GM19397 (cell line): ENCODE measurements around the gene TNKS1BP1.
"Not testable (repeated sequence)": the region's sequence is repeated elsewhere in the genome, so short reads cannot be mapped to it uniquely, and the experiment has no call there.

ENCODE experiments used
- ATAC-seq: cut with Tn5 transposase; IDR thresholded peaks from one replicate; pipeline ENCODE4 v1.9.1; 2021; ENCODE audit warnings: mild to moderate bottlenecking, moderate library complexity; ENCODE audit not compliant: unreplicated experiment

Gene TNKS1BP1

DNA sequence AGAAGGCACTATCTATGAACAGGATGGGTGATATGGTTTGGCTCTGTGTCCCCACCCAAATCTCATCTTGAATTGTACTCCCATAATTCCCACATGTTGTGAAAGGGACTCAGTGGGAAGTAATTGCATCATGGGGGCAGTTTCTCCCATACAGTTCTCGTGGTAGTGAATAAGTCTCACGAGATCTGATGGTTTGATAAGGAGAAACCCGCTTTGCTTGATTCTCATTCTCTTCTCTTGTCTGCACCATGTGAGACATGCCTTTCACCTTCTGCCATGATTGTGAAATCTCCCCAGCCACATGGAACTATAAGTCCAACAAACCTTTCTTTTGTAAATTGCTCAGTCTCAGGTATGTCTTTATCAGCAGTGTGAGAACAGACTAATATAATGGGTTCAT is 28.5 kb downstream of the TNKS1BP1 start:
- ATAC-seq, result not testable (repeated sequence)

DNA sequence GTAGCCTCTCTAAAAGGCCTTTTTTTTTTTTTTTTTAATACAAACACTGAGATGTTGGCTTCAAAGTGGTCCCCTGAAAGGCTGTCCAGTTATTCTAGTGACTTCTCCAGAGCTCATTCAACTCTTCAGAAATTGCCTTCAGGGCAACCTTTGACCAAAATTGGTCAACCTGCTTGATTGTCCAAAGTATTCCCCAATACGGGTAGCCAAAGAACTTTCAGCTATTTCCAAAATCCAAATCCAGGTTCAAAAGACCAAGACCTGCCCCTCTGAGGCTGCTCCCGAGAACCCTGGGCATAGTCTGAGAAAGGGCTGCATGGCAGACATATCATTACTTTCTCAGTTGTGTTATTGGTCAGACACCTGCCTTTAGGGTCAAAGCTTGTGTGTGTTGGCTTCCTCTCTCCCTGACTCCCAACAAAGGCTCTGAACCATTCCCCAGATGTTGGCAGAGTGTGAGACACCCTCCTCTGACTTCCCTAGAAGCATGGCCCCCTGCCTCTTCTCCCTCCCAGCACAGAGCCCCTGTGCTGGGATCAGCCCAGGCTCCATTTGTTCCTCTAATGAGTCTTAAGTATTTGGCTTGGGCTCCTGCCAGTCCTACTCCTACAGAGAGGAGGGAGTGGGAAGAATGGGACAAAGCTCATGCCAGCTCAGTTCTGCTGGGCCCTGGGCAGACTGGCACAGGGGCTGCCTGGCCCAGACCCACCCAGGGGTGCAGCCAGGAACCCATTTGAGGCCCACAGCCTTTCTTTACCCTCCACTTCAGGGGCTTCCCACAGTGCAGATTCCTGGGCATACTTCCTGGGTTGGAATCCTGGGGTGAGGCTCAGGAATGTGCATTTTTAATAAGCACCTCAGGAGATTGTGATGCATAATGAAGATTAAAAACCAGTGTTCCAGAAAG is 30.3 kb downstream of the TNKS1BP1 start:
- ATAC-seq, result no peak

DNA sequence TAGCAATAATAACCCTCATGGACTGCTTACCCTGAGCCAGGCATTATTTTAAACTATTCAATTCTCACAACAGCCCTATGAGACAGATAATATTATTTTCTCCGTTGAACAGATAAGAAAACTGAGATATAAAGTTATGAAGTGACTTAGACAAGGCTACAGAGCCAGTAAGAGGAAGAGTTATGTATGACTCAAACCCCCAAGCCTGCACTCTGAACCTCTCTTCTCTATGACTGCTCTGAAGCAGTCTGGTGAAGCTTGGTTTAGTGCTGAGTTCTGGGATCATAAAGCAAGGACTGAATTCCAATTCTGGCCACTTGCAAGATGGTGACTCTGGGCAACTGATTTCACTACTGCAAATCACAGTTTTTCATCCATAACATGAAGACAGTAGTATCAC is 34.5 kb downstream of the TNKS1BP1 start:
- no peak for ATAC-seq

DNA sequence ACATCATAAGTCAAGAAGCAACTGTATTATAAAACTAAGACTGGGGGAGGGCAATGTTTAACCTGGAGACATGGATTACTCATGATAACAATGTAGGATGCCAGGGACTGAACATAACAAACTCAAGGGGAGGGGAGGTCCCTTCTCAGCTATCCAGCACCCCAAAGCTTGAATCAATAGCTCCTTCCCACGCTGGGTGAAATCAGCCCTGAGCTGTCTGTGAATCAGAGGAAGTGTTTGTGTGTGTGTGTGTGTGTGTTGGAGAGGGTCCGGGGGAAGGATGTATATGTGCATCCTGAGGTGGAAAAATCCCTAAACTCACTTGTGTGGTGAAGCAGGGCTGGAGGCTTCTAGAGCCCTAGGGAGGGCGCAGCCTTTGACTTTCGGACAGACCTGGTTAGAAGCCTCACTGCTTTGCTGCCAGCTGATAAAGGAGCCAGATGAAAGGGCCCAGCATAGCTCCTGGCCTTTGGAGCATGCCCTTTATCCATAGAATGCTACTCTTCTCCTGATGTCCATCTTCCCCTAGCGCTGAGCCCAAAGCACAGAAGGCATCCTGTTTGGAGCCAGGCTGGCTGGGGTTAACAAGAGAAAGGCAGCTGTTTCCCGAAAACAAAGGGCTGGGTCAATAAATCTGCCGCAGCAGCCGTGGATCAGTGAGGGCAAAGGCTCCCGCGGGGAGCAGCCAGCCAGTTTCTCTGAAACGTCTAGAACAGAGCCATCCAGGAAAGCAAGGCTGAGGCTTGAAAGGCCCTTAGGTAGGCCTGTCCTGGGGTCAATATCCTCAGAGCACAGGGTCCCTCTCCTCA is 35.8 kb downstream of the TNKS1BP1 start:
- no peak for ATAC-seq

DNA sequence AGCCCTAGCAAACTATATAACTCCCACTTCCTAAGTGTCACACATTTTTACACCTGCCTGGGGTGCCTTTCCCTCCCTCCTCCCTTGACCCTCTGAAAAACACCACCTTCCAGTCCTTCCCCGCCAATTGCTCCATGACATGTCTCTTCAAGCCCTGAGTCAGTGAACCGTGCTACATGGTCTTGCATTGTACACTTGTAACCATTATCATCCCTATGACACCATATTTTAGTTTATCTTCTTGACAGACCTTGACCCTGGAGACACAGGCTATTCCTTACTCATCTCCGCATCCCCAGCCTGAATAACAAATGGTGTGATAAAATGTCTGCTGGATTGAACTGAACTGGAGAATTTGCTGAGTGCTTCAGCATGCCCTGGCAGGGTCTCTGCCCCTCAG is 36.9 kb downstream of the TNKS1BP1 start:
- no peak for ATAC-seq

DNA sequence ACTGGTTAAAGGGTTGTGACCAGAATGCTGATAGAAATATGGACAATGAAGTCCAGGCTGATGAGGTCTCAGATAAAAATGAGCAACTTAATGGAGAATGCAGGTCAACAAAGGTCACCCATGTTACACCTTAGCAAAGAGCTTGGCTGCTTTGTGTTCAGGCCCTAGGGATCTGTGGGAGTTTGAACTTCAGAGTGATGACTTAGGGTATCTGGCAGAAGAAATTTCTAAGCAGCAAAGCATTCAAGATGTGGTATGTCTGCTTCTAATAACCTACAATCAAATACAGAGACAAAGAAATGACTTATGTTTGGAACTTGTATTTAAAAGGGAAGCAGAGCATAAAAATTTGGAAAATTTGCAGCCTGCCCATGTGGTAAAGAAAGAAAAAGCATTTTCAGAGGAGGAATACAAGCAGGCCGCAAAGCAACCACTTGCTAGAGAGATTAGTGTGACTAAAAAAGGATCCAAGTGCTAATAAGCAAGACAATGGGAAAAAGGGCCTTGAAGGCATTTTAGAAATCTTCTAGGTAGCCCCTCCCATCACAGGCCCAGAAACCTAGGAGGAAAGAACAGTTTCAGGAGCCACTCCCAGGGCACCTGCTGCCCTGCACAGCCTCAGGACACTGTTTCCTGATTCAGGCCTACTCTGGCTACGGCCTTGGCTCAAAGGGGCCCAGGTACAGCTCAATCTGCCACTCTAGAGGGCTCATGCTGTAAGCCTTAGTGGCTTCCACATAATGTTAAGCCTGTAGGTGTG is 41.3 kb downstream of the TNKS1BP1 start:
- no peak for ATAC-seq

DNA sequence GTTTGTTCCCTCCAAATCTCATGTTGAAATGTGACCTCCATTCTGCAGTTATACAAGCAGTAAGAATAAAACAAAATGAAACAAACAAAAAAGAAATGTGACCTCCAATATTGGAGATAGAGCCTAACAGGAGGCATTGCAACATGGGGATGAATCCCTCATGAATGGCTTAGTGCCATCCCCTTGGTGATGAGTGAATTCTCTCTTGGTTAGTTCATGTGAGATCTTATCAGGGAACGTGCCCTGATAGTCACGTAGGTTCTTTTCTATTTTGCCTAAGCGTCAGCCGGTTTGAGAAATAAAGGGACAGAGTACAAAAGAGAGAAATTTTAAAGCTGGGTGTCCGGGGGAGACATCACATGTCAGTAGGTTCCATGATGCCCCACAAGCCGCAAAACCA is 43.2 kb downstream of the TNKS1BP1 start:
- ATAC-seq, result not testable (repeated sequence)

DNA sequence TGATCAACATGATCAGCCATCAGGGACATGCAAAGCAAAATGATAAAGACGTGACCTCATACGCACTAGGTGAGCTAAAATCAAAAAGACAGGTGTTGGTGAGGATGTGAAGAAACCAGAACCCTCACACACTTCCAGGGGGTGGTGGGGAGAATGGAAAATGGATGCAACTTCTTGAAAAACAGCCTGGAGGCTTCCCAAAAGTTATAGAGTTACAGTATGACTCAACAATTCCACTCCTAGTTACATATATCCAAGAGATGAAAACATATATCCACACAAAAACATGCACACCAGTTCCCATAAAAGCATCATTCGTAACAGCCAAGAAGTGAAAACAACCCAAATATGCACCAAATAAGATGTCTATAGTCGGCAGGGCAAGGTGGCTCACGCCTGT is 45.6 kb downstream of the TNKS1BP1 start:
- no peak for ATAC-seq

DNA sequence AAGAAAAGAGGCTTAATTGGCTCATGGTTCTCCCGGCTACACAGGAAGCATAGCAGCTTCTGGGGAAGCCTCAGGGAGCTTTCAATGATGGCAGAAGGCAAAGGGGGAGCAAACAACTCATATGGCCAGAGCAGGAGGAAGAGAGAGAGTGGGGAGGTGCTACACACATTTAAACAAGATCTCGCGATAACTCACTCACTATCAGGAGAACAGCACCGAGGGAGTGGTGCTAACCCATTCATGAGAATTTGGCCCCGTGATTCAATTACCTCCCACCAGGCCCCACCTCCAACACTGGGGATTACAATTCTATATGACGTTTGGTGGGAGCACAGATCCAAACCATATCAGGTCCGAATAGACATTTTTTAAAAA is 46.0 kb downstream of the TNKS1BP1 start:
- no peak for ATAC-seq

DNA sequence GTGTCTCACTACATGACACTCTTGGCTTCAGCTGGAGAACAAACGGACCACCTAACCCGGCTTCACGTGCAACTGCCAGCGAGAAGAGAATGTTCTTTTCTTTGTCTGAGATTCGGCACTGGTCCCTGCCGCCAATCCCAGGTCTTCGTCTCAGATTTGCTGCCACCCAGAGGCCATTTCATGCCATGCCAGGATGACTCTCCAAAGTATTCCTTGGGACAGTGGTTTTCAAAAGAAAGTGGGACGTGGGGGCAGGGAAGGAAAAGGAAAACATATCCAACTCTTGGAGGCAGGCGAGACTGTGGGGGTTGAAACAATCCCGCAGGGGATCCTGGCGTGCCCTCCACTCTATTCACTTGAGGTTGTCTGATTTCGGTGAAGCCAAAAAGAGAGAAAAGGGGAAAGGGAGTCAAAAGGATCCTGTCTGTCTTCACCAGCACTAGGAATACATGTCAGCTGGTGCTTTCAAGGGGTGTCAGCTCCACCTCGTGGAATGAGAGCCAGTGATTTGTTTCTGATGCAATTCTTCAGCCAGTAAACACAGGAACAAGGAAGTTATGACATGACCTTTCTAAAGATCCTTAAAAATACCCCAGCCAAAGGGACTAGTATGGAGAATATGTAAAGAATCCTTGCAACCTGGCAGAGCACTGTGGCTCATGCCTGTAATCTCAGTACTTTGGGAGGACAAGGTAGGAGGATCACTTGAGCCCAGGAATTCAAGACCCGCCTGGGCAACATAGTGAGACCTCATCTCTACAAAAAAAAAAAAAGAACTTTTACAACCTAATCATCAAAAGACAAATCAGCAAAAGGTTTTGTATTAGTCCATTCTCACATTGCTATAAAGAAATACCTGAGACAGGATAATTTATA is 46.7 kb downstream of the TNKS1BP1 start:
- ATAC-seq, result peak; percentile 67

DNA sequence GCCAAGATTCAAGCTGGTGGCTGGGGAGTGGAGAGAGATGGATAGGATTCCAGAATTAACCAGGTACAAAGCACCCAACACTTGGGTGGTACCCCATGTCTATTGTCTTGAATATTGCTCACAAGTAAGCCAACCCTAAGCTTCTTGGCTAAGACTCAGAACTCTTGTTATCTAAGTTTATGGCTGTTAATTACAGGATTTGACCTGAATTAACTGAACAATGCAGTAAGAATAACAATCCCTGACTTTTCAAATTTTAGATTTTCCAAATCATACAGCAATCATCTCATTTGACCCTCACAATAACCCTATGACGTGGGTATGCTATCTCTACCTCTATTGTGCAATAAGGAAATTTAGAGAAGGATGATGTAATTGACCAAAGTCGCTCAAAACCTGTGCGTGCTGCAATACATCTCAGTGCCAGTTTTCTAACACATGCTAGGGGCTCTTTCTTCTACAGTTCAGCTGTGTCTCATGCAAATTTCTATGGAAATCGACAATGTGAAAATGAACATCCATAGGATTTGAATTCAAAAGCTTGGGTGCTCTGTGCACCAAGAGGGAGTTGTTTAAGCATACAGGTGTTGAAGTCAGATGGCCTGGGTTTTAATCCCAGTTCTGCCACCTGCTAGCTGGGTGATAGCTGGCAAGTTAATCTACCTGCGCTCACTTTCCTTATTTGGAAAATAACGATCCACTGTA is 47.6 kb downstream of the TNKS1BP1 start:
- ATAC-seq, result no peak

DNA sequence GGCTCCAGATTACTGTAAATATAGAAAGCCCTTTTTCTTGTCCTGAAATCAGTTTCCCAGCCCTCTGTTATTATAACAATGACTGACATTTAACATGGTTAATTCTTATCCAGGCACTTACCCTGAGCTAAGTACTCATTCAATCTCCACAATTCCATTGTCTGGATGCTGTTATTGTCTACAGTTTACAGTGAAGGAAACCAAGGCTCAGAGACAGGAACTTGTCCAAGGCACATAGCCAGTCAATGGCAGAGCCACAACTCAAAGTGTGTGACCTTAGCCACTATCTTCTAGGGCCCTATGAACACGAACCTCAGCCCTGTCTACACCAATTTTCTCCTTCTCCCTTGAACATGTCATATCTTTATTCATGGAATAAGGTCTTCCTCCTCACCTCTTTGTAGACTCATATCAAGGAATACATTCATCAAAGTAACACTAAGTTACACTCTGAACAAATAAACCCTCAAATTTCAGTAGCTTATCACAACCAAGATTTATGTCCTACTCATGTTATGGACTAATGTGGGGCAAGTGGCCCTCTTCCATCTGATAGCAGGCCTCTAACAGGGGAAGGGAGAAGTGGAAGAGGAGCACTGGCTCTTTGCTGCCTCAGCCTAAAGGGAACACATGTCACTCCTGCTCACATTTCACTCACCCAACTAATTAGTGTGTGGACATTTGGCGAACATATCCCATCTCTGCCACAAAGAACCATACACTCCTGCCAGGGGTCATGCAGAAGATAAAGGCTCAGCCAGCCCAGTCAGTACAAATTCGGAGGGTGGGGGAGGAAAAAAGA is 48.4 kb downstream of the TNKS1BP1 start:
- no peak for ATAC-seq

DNA sequence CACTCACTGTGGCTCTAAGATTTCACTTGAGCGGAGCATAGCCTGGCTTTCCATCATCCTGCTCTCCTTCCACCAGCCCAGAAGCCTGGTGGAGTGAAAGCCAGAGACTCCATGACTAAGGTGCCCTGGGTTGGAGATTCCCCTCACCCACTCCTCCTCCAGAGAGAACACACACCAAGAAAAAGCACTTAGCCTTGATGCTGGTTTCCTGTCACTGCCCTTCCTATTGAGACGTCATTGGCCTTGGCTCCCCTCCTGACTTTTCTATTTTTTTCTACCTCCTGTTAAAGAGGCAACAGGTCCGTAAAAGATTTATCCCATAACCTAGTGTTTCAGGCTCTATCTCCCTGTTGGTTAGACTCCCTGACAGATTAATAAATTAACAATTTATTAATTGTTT is 49.2 kb downstream of the TNKS1BP1 start:
- no peak for ATAC-seq

DNA sequence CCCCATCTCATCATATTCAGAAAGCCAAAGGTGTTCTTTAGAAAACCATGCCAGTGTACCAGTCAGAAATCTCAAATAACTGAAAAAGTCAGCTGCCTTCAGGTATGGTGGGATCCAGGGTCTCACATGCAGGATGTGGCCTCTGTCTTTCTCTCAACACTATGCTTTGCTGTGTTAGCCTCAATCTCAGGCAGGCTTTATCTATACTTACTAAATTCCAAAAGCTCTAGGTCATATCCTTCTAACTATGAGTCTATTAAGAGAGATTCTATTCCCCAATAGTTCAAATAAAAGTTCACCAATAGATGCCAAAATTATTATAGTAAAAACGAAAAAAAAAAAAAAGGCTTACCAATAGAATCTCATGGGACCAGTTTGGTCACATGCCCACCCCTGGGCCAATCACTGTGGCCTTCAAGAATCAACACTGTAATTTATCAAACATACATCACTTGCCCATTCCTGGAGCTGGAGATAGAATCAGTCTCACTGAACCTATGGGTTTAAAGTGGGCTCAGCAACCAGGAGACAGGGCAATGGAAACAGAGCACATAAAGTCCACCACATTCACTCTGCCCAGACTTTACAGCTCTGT is 49.8 kb downstream of the TNKS1BP1 start:
- no peak for ATAC-seq

DNA sequence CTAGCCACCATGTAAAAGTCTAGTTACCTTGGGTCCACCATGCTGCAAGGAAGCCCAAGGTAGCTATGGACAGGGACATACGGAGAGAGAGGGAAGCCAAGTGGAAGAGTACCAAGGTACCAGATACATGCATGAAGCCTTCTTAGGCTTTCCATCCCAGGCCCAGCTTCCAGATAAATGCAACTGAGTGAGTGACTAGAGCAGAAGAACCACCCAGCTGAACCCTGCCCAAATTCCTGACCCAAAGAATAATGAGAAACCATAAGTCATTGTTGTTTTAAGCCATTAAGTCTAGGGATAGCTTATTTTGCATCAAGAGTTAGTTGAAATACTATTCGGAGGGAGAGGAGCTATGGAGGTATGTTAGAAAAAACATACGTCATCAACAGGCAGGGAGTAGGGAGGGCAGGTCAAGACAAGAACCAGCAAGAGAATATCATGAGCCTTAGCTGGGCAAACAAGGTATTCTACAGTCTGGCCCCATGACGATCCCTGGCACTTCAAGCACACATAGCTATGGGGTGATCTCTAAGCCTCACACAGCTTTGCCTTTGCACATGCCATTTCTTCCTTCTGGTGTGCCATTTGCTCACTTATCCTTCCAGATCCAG is 51.2 kb downstream of the TNKS1BP1 start:
- ATAC-seq, result no peak

DNA sequence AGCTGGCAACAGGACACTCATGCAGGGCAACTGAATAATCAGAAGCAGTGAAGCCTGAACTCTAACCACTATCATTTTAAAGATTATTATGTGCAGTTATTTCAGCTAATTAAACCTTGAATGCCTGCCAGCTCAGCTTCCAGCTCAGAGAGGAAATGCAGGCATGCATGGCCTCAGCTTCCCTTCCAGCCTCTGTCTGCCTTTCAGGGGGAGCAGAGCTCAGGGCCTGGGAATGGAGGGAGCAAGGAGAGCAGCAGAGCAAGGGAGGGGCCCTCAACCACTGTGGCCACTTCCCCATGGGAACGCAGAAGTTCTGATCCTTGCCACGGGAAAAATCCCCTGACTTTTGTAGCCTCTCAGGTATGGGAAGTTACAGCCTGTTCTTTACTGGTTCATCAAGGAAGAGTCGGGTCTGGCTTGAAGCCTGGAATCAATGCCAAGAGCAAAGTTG is 55.2 kb downstream of the TNKS1BP1 start:
- no peak for ATAC-seq

DNA sequence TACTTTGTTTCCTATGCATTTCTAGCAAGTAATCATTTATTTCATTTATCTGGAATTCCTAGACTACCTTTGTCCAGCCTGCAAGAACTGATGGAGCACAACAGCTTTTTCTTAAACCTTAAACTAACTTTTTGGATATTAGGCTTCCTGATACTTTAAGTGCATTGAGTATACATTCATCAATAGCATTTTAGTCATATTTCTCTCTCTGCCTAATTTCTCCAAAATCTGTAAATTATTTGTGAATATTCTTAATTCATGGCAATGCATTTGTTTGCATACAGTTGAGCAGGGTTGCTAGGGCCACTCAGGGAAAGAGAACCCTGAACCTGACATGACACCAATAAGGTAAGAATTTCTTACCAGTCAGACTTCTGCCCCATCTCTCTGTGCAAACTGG is 58.6 kb downstream of the TNKS1BP1 start:
- ATAC-seq, result no peak

DNA sequence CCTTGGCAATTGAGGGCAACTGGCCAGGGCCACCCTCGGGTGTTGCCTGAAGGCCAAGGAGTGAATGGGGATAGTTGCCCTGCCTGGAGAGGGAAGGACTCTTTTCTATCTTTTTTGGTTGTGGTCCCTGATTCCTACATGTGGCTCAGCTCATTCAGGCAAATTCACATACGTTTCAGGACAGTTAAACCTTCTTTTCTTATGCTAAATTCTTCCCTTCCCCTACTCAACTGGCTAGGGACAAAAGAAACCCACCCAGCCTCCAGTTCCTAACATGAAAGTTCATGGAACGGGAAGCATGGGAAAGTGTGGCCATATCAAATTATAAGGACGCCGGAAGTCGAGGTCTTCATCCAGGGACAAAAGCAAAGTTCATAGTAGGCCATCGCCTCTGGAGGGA is 61.4 kb downstream of the TNKS1BP1 start:
- no peak for ATAC-seq
